Neural cell (in vitro differentiated cells): ENCODE measurements around the gene PCDH1. TPM values are rescaled to one million over a fixed set of nuclear protein-coding genes. Genes with fewer than 3 reads are reported as not detected.
A peak's percentile ranks its signal among the peaks of the same experiment; 100 is the strongest.

Experiments
- H2AFZ ChIP-seq: fragments of 200-600, 300-800 bp; sonication (generic), shearing (Covaris generic); 2 replicates; pipeline ENCODE4 v1.6.0; 2014; ENCODE audit warnings: low read depth, mild to moderate bottlenecking, antibody characterized with exemption, low read length, moderate library complexity
- H3F3A ChIP-seq: fragments of 200-600 bp; shearing (Covaris generic); 2 replicates; pipeline ENCODE4 v1.6.1; 2016; ENCODE audit warnings: mild to moderate bottlenecking, moderate library complexity, mixed read lengths, antibody characterized with exemption, low read length; ENCODE audit not compliant: insufficient read depth, poor library complexity, severe bottlenecking
- H3K27ac ChIP-seq: fragments of 200-600, 300-800 bp; sonication (generic), shearing (Covaris generic); 2 replicates; pipeline ENCODE4 v1.5.1; 2014; ENCODE audit warnings: mild to moderate bottlenecking, low read length, moderate library complexity
- H3K27me3 ChIP-seq: fragments of 300-800, 200-600 bp; sonication (generic), shearing (Covaris generic); 2 replicates; pipeline ENCODE4 v1.6.0; 2014; ENCODE audit warnings: mild to moderate bottlenecking, low read depth, low read length, moderate library complexity; ENCODE audit not compliant: insufficient read depth
- H3K36me3 ChIP-seq: fragments of 300-800, 200-600 bp; sonication (generic), shearing (Covaris generic); 2 replicates; pipeline ENCODE4 v1.5.1; 2014; ENCODE audit warnings: mild to moderate bottlenecking, antibody characterized with exemption, low read length, moderate library complexity; ENCODE audit not compliant: insufficient read depth
- H3K4me2 ChIP-seq: fragments of 300-800, 200-600 bp; sonication (generic), shearing (Covaris generic); 2 replicates; pipeline ENCODE4 v1.6.0; 2014; ENCODE audit warnings: mild to moderate bottlenecking, low read length
- H3K4me3 ChIP-seq: fragments of 300-800, 200-600 bp; sonication (generic), shearing (Covaris generic); 2 replicates; pipeline ENCODE4 v1.5.1; 2014; ENCODE audit warnings: mild to moderate bottlenecking, low read length, moderate library complexity
- H3K79me2 ChIP-seq: fragments of 200-600 bp; shearing (Covaris generic); replicated peaks from 2 replicates; pipeline ENCODE4 v1.6.0; 2014; ENCODE audit warnings: mild to moderate bottlenecking, low read length, moderate library complexity; ENCODE audit not compliant: insufficient read depth
- H3K9ac ChIP-seq: fragments of 300-800, 200-600 bp; sonication (generic), shearing (Covaris generic); 2 replicates; pipeline ENCODE4 v1.6.1; 2016; ENCODE audit warnings: mild to moderate bottlenecking, low read length, mixed read lengths
- H3K9me2 ChIP-seq: fragments of 200-600 bp; shearing (Covaris generic); 2 replicates; pipeline ENCODE4 v1.6.1; 2016; ENCODE audit warnings: mild to moderate bottlenecking, low read length, mixed read lengths; ENCODE audit not compliant: insufficient read depth
- H3K9me3 ChIP-seq: fragments of 200-600, 300-800 bp; sonication (generic), shearing (Covaris generic); 2 replicates; pipeline ENCODE4 v1.6.1; 2016; ENCODE audit warnings: mild to moderate bottlenecking, mixed run types, low read length, moderate library complexity, mixed read lengths
- H4K20me1 ChIP-seq: fragments of 200-600 bp; shearing (Covaris generic); 2 replicates; pipeline ENCODE4 v1.6.1; 2016; ENCODE audit warnings: mild to moderate bottlenecking, mixed run types; ENCODE audit not compliant: insufficient read depth
- EP300 ChIP-seq: fragments of 450-650 bp; conservative IDR thresholded peaks from 2 replicates; pipeline ENCODE4 v1.6.1; 2014; ENCODE audit warnings: antibody characterized with exemption, mild to moderate bottlenecking, moderate library complexity; ENCODE audit not compliant: poor library complexity, severe bottlenecking
- EZH2 ChIP-seq: fragments of 200-600, 300-800 bp; shearing (Covaris generic), sonication (generic); IDR thresholded peaks from 2 replicates; pipeline ENCODE4 v1.6.1; 2014; ENCODE audit warnings: antibody characterized with exemption, low read length, borderline replicate concordance, mild to moderate bottlenecking; ENCODE audit not compliant: insufficient read depth, poor library complexity, severe bottlenecking
- MXI1 ChIP-seq: fragments of 450-650 bp; conservative IDR thresholded peaks from 2 replicates; pipeline ENCODE4 v1.6.1; 2014; ENCODE audit warnings: antibody characterized with exemption, mild to moderate bottlenecking; ENCODE audit not compliant: poor library complexity, severe bottlenecking
- POLR2AphosphoS5 ChIP-seq: IDR thresholded peaks from 2 replicates; pipeline ENCODE4 v1.6.1; 2012
- RAD21 ChIP-seq: fragments of 450-650 bp; conservative IDR thresholded peaks from 2 replicates; pipeline ENCODE4 v1.6.1; 2014; ENCODE audit warnings: antibody characterized with exemption, mild to moderate bottlenecking, moderate library complexity
- SMC3 ChIP-seq: fragments of 450-650 bp; conservative IDR thresholded peaks from 2 replicates; pipeline ENCODE4 v1.6.1; 2014; ENCODE audit warnings: antibody characterized with exemption, mild to moderate bottlenecking, moderate library complexity; ENCODE audit not compliant: poor library complexity
- TAF1 ChIP-seq: IDR thresholded peaks from 2 replicates; pipeline ENCODE4 v1.6.1; 2012; ENCODE audit warnings: low read depth
- polyA plus RNA-seq: library from polyadenylated mRNA; depleted of rRNA; stranded (reverse); fragments of >200 nt; gene quantifications from 2 replicates; pipeline ENCODE4 v1.2.3, GENCODE V29; 2014
- TF ChIP-seq, protein P1 (sequence below): IDR thresholded peaks from 2 replicates; pipeline ENCODE4 v1.6.1; 2012; ENCODE audit warnings: borderline replicate concordance
- TF ChIP-seq, protein P2 (sequence below): fragments of 450-650 bp; IDR thresholded peaks from 2 replicates; pipeline ENCODE4 v1.5.1; 2014; ENCODE audit warnings: antibody characterized with exemption, mild to moderate bottlenecking, moderate library complexity; ENCODE audit not compliant: poor library complexity, severe bottlenecking

The PCDH1 gene
- polyA plus RNA-seq, 1 donor from 2014 or later = 13.9 TPM

DNA sequence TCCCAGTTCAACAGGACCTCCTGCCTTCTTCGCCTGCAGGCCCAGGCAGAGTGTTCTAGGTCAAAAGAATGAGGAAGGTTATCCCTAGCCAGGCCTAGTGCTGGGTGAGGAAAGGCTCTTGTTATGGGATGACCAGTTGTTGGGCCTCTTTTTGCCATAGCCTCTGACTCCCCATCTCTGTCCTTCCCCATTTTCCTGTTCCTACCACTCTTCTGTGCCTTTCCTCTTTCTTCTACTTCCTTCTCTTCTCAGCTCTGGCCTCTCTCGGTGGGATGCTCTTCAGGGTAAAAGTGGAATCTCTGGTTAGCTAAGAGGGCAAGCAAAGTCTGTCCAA is 1.2 kb upstream of the PCDH1 start:
- Histone ChIP-seq H3K9ac (peak overlapping the region; percentile 98), H3K79me2 (peaks cover 43% of the 10 kb centered on the region), H3K27ac (peak overlapping the region; percentile 99), H3K36me3 (no peaks in the 10 kb centered on the region), H4K20me1 (peaks cover 4% of the 10 kb centered on the region), H3K9me3 (no peaks in the 10 kb centered on the region), H3K9me2 (no peaks in the 10 kb centered on the region), H3K27me3 (no peaks in the 10 kb centered on the region), H3K4me3 (peak overlapping the region; percentile 82), H3F3A (no peaks in the 10 kb centered on the region), H3K4me2 (peak overlapping the region; percentile 37), H2AFZ (no peak overlapping the region)
- TF ChIP-seq, protein P1, sequence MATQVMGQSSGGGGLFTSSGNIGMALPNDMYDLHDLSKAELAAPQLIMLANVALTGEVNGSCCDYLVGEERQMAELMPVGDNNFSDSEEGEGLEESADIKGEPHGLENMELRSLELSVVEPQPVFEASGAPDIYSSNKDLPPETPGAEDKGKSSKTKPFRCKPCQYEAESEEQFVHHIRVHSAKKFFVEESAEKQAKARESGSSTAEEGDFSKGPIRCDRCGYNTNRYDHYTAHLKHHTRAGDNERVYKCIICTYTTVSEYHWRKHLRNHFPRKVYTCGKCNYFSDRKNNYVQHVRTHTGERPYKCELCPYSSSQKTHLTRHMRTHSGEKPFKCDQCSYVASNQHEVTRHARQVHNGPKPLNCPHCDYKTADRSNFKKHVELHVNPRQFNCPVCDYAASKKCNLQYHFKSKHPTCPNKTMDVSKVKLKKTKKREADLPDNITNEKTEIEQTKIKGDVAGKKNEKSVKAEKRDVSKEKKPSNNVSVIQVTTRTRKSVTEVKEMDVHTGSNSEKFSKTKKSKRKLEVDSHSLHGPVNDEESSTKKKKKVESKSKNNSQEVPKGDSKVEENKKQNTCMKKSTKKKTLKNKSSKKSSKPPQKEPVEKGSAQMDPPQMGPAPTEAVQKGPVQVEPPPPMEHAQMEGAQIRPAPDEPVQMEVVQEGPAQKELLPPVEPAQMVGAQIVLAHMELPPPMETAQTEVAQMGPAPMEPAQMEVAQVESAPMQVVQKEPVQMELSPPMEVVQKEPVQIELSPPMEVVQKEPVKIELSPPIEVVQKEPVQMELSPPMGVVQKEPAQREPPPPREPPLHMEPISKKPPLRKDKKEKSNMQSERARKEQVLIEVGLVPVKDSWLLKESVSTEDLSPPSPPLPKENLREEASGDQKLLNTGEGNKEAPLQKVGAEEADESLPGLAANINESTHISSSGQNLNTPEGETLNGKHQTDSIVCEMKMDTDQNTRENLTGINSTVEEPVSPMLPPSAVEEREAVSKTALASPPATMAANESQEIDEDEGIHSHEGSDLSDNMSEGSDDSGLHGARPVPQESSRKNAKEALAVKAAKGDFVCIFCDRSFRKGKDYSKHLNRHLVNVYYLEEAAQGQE = no peak
- no peak for TF ChIP-seq EP300
- no peak for TF ChIP-seq TAF1
- no peak for TF ChIP-seq POLR2AphosphoS5
- no peak for TF ChIP-seq RAD21
- TF ChIP-seq EZH2 = no peak
- TF ChIP-seq, protein P2, sequence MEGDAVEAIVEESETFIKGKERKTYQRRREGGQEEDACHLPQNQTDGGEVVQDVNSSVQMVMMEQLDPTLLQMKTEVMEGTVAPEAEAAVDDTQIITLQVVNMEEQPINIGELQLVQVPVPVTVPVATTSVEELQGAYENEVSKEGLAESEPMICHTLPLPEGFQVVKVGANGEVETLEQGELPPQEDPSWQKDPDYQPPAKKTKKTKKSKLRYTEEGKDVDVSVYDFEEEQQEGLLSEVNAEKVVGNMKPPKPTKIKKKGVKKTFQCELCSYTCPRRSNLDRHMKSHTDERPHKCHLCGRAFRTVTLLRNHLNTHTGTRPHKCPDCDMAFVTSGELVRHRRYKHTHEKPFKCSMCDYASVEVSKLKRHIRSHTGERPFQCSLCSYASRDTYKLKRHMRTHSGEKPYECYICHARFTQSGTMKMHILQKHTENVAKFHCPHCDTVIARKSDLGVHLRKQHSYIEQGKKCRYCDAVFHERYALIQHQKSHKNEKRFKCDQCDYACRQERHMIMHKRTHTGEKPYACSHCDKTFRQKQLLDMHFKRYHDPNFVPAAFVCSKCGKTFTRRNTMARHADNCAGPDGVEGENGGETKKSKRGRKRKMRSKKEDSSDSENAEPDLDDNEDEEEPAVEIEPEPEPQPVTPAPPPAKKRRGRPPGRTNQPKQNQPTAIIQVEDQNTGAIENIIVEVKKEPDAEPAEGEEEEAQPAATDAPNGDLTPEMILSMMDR = no peak
- no peak for TF ChIP-seq SMC3
- TF ChIP-seq MXI1 = no peak

DNA sequence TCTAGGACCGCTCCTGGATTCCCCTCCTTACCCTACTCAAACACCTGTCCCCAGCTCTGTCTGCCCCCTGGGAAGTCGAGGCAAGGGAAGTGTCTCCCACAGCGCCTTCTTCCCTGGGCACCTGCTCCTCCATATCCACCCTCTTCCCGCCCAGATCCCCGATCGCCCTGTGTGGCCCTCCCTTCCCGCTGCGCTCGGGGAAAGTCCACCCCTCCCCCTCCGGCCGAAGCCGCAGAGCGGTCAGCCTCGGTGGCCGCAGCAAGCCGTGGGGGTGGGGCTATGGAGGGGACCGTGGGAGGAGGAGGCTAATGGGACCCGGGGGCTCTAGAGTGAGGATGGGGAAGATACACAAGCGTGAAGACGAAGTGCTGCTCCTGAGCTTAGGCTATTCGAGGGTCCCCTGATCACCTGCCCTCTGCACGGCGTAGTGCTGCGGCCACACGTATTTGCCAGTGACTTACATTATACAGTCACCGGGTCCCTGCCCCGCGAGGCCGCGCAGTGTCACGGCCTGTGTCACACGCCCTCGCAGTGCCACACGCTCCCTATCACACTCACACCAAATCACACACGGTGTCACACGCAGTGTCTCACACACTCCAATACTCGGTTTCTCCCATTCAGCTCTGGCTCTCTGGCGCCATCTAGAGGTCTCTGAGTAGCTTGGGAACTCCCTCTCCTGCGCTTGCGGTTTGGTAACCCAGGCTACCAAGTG is 658 bp upstream of the PCDH1 start:
- H3K4me3 ChIP-seq = peak overlapping the region; percentile 82
- H3K79me2 ChIP-seq = peaks cover 45% of the 10 kb centered on the region
- peaks cover 6% of the 10 kb centered on the region for H4K20me1 ChIP-seq
- H2AFZ ChIP-seq = peak overlapping the region; percentile 30
- peak overlapping the region; percentile 99 for H3K27ac ChIP-seq
- no peaks in the 10 kb centered on the region for H3K9me3 ChIP-seq
- no peaks in the 10 kb centered on the region for H3K27me3 ChIP-seq
- peak overlapping the region; percentile 98 for H3K4me2 ChIP-seq
- H3F3A ChIP-seq = no peaks in the 10 kb centered on the region
- no peaks in the 10 kb centered on the region for H3K36me3 ChIP-seq
- no peaks in the 10 kb centered on the region for H3K9me2 ChIP-seq
- peak overlapping the region; percentile 98 for H3K9ac ChIP-seq
- peak; percentile 98 for TF ChIP-seq SMC3
- peak; percentile 92 for TF ChIP-seq POLR2AphosphoS5
- TF ChIP-seq, protein P1 = peak; percentile 81
- TF ChIP-seq, protein P2 = peak; percentile 99
- peak; percentile 76 for TF ChIP-seq EP300
- peak; percentile 64 for TF ChIP-seq MXI1
- TF ChIP-seq EZH2 = no peak
- peak; percentile 98 for TF ChIP-seq RAD21
- peak; percentile 16 for TF ChIP-seq TAF1
